HG02588 (cell line): Measurements from ENCODE around the gene LCE1F.

Source experiments
- ATAC-seq: cut with Tn5 transposase; IDR thresholded peaks from one replicate; pipeline ENCODE4 v1.9.1; 2021; ENCODE audit warnings: mild to moderate bottlenecking, moderate library complexity; ENCODE audit not compliant: unreplicated experiment

LCE1F gene

GRCh38 chr1:152770411-152770810, 4.5 kb upstream of the LCE1F start:
- no peak for ATAC-seq

- ATAC-seq = no peak
Measured at GRCh38 chr1:152776361-152776760, 1.4 kb downstream of the LCE1F start.

- ATAC-seq = no peak
Measured at GRCh38 chr1:152777510-152778137, 2.7 kb downstream of the LCE1F start.

- ATAC-seq = no peak
Measured at GRCh38 chr1:152783095-152783494, 8.2 kb downstream of the LCE1F start.

GRCh38 chr1:152786077-152786476, 11.1 kb downstream of the LCE1F start, which contains the start of gene LCE1E:
LCE1E (plus strand) TSS chr1:152786257; CDS start chr1:152787300, 1,043 bp downstream.
- ATAC-seq = no peak

- no peak for ATAC-seq
Measured at GRCh38 chr1:152795686-152796085, 20.7 kb downstream of the LCE1F start.

- no peak for ATAC-seq
Measured at GRCh38 chr1:152796421-152796820, 21.5 kb downstream of the LCE1F start, which contains the start of gene LCE1D. LCE1D (plus strand) TSS chr1:152796721; CDS start chr1:152797795, 1,074 bp downstream.

- ATAC-seq = no peak
Measured at GRCh38 chr1:152801333-152801732, 26.4 kb downstream of the LCE1F start.

GRCh38 chr1:152806576-152806975, 31.6 kb downstream of the LCE1F start, which contains the start of gene LCE1C:
LCE1C (minus strand) TSS chr1:152806651; CDS start chr1:152805478, 1,173 bp downstream.
- no peak for ATAC-seq

GRCh38 chr1:152811050-152811449, 36.1 kb downstream of the LCE1F start:
- ATAC-seq = no peak

- ATAC-seq = no peak
Measured at GRCh38 chr1:152811671-152812070, 36.7 kb downstream of the LCE1F start, which contains the start of gene LCE1B. LCE1B (plus strand) TSS chr1:152811971; CDS start chr1:152812447, 476 bp downstream.

- no peak for ATAC-seq
Measured at GRCh38 chr1:152817309-152817708, 42.4 kb downstream of the LCE1F start.

GRCh38 chr1:152823294-152823693, 48.4 kb downstream of the LCE1F start:
- no peak for ATAC-seq

- ATAC-seq = no peak
Measured at GRCh38 chr1:152824964-152825363, 50.0 kb downstream of the LCE1F start.
